ENCODE measurements around the gene FAM81A. TPM values are rescaled to one million over a fixed set of nuclear protein-coding genes. Genes with fewer than 3 reads are reported as not detected.
A peak's percentile ranks its signal among the peaks of the same experiment; 100 is the strongest.
"Not testable (repeated sequence)": the region's sequence is repeated elsewhere in the genome, so short reads cannot be mapped to it uniquely, and the experiment has no call there.

Gene FAM81A
- total and polyA plus RNA-seq, 12 donors, result 1.3 to 10.1 (median 3.6) TPM

GRCh38 chr15:59521443-59521842, 83.5 kb downstream of the FAM81A start:
- H3K4me1 ChIP-seq, result peaks cover 0 to 44% (median 0%) of the 10 kb centered on the region in 9 donors
- no peak overlapping the region for H3K27ac ChIP-seq
- no peak for DNase-seq
- no peak for TF ChIP-seq CTCF (IDR thresholded peaks at IDR 0.05)
- intact Hi-C loops (cut with DNase I), result no loop called here
- no peaks in the 10 kb centered on the region for H3K36me3 ChIP-seq
- no peaks in the 10 kb centered on the region for H3K9me3 ChIP-seq
- 92 to 95% methylated on average over 5 of the region's 5 CpGs for WGBS, 2 donors
- no peaks in the 10 kb centered on the region for H3K27me3 ChIP-seq
- no peak for ATAC-seq
- H3K4me3 ChIP-seq, result no peak overlapping the region

- TF ChIP-seq CTCF (IDR thresholded peaks at IDR 0.05), result no peak
- Histone ChIP-seq H3K27ac (peak overlapping the region in 1 of 10 donors; percentile 82), H3K4me1 (peaks cover 0 to 31% (median 0%) of the 10 kb centered on the region in 9 donors), H3K36me3 (no peaks in the 10 kb centered on the region), H3K9me3 (no peaks in the 10 kb centered on the region), H3K27me3 (no peaks in the 10 kb centered on the region), H3K4me3 (no peak overlapping the region)
- intact Hi-C loops (cut with DNase I), result no loop called here
- WGBS, 2 donors, result 85 to 88% methylated on average over 15 of the region's 15 CpGs
- DNase-seq, result no peak
- no peak for ATAC-seq
Observed at GRCh38 chr15:59522988-59523461, 85.0 kb downstream of the FAM81A start.

GRCh38 chr15:59523702-59524101, 85.7 kb downstream of the FAM81A start:
- peak overlapping the region in 2 of 10 donors; percentile 16 to 82 for H3K27ac ChIP-seq
- ATAC-seq (no peak), DNase-seq (no peak)
- no peak overlapping the region for H3K4me3 ChIP-seq
- peaks cover 0 to 31% (median 0%) of the 10 kb centered on the region in 9 donors for H3K4me1 ChIP-seq
- intact Hi-C loops (cut with DNase I), result no loop called here
- no peaks in the 10 kb centered on the region for H3K9me3 ChIP-seq
- H3K36me3 ChIP-seq, result no peaks in the 10 kb centered on the region
- TF ChIP-seq CTCF (IDR thresholded peaks at IDR 0.05), result no peak
- no peaks in the 10 kb centered on the region for H3K27me3 ChIP-seq
- whole genome bisulfite sequencing, 2 donors, result 85 to 86% methylated on average over 6 of the region's 6 CpGs

GRCh38 chr15:59524331-59524731, 86.3 kb downstream of the FAM81A start:
- no peak for DNase-seq
- Histone ChIP-seq H3K9me3 (no peaks in the 10 kb centered on the region), H3K4me3 (no peak overlapping the region), H3K27me3 (no peaks in the 10 kb centered on the region), H3K36me3 (no peaks in the 10 kb centered on the region), H3K27ac (peak overlapping the region in 2 of 10 donors; percentile 16 to 82), H3K4me1 (peaks cover 0 to 31% (median 0%) of the 10 kb centered on the region in 9 donors)
- 49 to 54% methylated on average over 5 of the region's 5 CpGs for WGBS, 2 donors
- intact Hi-C loops (cut with DNase I), result no loop called here
- no peak for TF ChIP-seq CTCF (IDR thresholded peaks at IDR 0.05)
- ATAC-seq, result peak in 3 of 8 donors; percentile 28 to 48 (median 36)

GRCh38 chr15:59526466-59526865, 88.5 kb downstream of the FAM81A start:
- DNase-seq; ATAC-seq; H3K9me3 ChIP-seq; H3K27ac ChIP-seq; intact Hi-C loops (cut with DNase I); H3K4me3 ChIP-seq; H3K27me3 ChIP-seq; H3K36me3 ChIP-seq: not testable (repeated sequence)
- WGBS, 2 donors, result 84 to 87% methylated on average over 6 of the region's 6 CpGs
- H3K4me1 ChIP-seq, result peaks cover 0 to 27% (median 0%) of the 10 kb centered on the region in 9 donors
